ENCODE data around the gene GATA1.

The GATA1 gene

GRCh38 chrX:48835524-48836329 lies 49.3 kb downstream of the GATA1 start, which contains the start of gene PCSK1N:
TSS of gene PCSK1N (minus strand) at chrX:48835610. CDS start at chrX:48835532, 78 bp downstream.
- no peak within 1 kb of the TSS for H3K4me3 ChIP-seq (ENCODE audit: low read depth in 1 of 5, low read length in 5 of 5)
- H3K27ac ChIP-seq (ENCODE audit: low read depth, low read length): no peak within 1 kb of the TSS
- H3K36me3 ChIP-seq (ENCODE audit: control insufficient read depth in 5 of 5, insufficient read depth in 5 of 5, low read length in 5 of 5): no peaks in the 10 kb centered on the region
- H3K9me3 ChIP-seq (ENCODE audit: control insufficient read depth in 5 of 5, low read length in 5 of 5): peaks cover 0 to 2% (median 0%) of the 10 kb centered on the region in 5 donors
- H3K9ac ChIP-seq (ENCODE audit: low read length in 5 of 5): no peak within 1 kb of the TSS
- peaks cover 9 to 33% (median 25%) of the 10 kb centered on the region in 5 donors for H3K27me3 ChIP-seq (ENCODE audit: control insufficient read depth in 5 of 5, insufficient read depth in 4 of 5, low read length in 5 of 5)
- H3K4me1 ChIP-seq (ENCODE audit: control insufficient read depth in 5 of 5, insufficient read depth in 5 of 5, low read length in 5 of 5): peaks cover 0 to 12% (median 0%) of the 10 kb centered on the region in 5 donors

GRCh38 chrX:48839686-48840085 lies 53.3 kb downstream of the GATA1 start:
- peaks cover 0 to 2% (median 0%) of the 10 kb centered on the region in 5 donors for H3K9me3 ChIP-seq (ENCODE audit: control insufficient read depth in 5 of 5, low read length in 5 of 5)
- peaks cover 0 to 15% (median 6%) of the 10 kb centered on the region in 5 donors for H3K27me3 ChIP-seq (ENCODE audit: control insufficient read depth in 5 of 5, insufficient read depth in 4 of 5, low read length in 5 of 5)
- no peak overlapping the region for H3K27ac ChIP-seq (ENCODE audit: low read depth, low read length)
- no peak overlapping the region for H3K9ac ChIP-seq (ENCODE audit: low read length in 5 of 5)
- H3K4me1 ChIP-seq (ENCODE audit: control insufficient read depth in 5 of 5, insufficient read depth in 5 of 5, low read length in 5 of 5): peaks cover 0 to 4% (median 0%) of the 10 kb centered on the region in 5 donors
- no peak overlapping the region for H3K4me3 ChIP-seq (ENCODE audit: low read depth in 1 of 5, low read length in 5 of 5)
- H3K36me3 ChIP-seq (ENCODE audit: control insufficient read depth in 5 of 5, insufficient read depth in 5 of 5, low read length in 5 of 5): no peaks in the 10 kb centered on the region
